Stomach (tissue), 9 donors: Measurements from ENCODE around the gene ARID5B. TPM values are rescaled to one million over a fixed set of nuclear protein-coding genes. Genes with fewer than 3 reads are reported as not detected.

Experiments
- DNase-seq, 2 donors: peaks; one replicate each; pipeline versions ENCODE4 v3.0.0 to v3.0.0-alpha.2; 2013 to 2019
- H3K27ac ChIP-seq, 5 donors: fragments of 200-600 bp in 4 of 5; sonication (generic) in 4 of 5; one replicate each; pipeline ENCODE4 v1.5.1; 2013 to 2019; ENCODE audit warnings: mild to moderate bottlenecking in 1 of 5, moderate library complexity in 1 of 5
- H3K27me3 ChIP-seq, 3 donors: fragments of 200-600 bp; sonication (generic); one replicate each; pipeline ENCODE4 v1.5.1; 2017 to 2019; ENCODE audit warnings: mixed run types in 1 of 3
- H3K36me3 ChIP-seq, 4 donors: fragments of 200-600 bp; sonication (generic); 1 replicate in 3 of 4; 2 replicates in 1 of 4; pipeline ENCODE4 v1.5.1; 2016 to 2019
- H3K4me1 ChIP-seq, 4 donors: fragments of 200-600 bp; sonication (generic); one replicate each; pipeline ENCODE4 v1.5.1; 2016 to 2019
- H3K4me3 ChIP-seq, 4 donors: fragments of 200-600 bp; sonication (generic) in 3 of 4; one replicate each; pipeline ENCODE4 v1.5.1; 2016 to 2019; ENCODE audit warnings: mild to moderate bottlenecking in 1 of 4
- H3K9me3 ChIP-seq, 4 donors: fragments of 200-600 bp; sonication (generic); one replicate each; pipeline ENCODE4 v1.5.1; 2016 to 2019
- EP300 ChIP-seq: sonication (generic); formaldehyde crosslinking; IDR thresholded peaks from one replicate; pipeline ENCODE4 v1.6.1; 2017; ENCODE audit warnings: antibody characterized with exemption
- POLR2A ChIP-seq, 4 donors: fragments of 450-650 bp; IDR thresholded peaks; one replicate each; pipeline ENCODE4 v1.6.1; 2016; ENCODE audit warnings: antibody characterized with exemption in 4 of 4, control low read depth in 2 of 4, mild to moderate bottlenecking in 1 of 4, moderate library complexity in 1 of 4
- POLR2AphosphoS5 ChIP-seq, 3 donors: sonication (generic); formaldehyde crosslinking; IDR thresholded peaks; one replicate each; pipeline ENCODE4 v1.6.1; 2016; ENCODE audit warnings: antibody characterized with exemption in 3 of 3
- WGBS, 5 donors: extraction: QIAGEN DNeasy Blood & Tissue Kit in 3 of 5; methylation state at CpG; one replicate each; pipeline versions ENCODE4 v1.1.5 to v1.1.7; 2013 to 2018; 5-methylcytosine and 5-hydroxymethylcytosine counted together
- intact Hi-C: fragments of 100-400 bp; cut with DNase I; formaldehyde crosslinking; loops from one replicate; pipeline ENCODE4 v1.15.1; 2023; ENCODE audit warnings: low total_unique reads
- polyA plus RNA-seq, 3 donors: library from polyadenylated mRNA; stranded (reverse); fragments of 200-250 nt; gene quantifications; one replicate each; pipeline ENCODE4 v1.2.3, GENCODE V29; 2013
- total RNA-seq, 5 donors: library from RNA; depleted of rRNA; stranded (reverse); fragments of >200 nt; gene quantifications; one replicate each; pipeline versions ENCODE4 v1.1.0 to v1.2.3, GENCODE V29; 2014 to 2016
- TF ChIP-seq, protein P1 (sequence below), 7 experiments: fragments of 450-650 bp in 4 of 7; fragments of 200-600 bp in 3 of 7; sonication (generic) in 3 of 7; IDR thresholded peaks; one replicate each; pipeline ENCODE4 v1.5.1; 2016 to 2019; ENCODE audit warnings: antibody characterized with exemption in 7 of 7, control low read depth in 2 of 7, mild to moderate bottlenecking in 1 of 7
- donor health status: healthy with polysubstance abuse.
- donor health status: Bipolar disorder and iron deficiency.
- donor health status: healthy.

ARID5B gene
- total and polyA plus RNA-seq, 8 donors, result 5.4 to 64.2 (median 11.9) TPM

- Histone ChIP-seq H3K4me1 (peaks cover 23 to 51% (median 37%) of the 10 kb centered on the region in 4 donors), H3K36me3 (no peaks in the 10 kb centered on the region), H3K4me3 (no peak overlapping the region), H3K9me3 (no peaks in the 10 kb centered on the region), H3K27me3 (no peaks in the 10 kb centered on the region), H3K27ac (peak overlapping the region in 3 of 5 donors; percentile 70 to 84 (median 79))
- TF ChIP-seq POLR2AphosphoS5 (IDR thresholded peaks at IDR 0.05) (no peak), POLR2A (IDR thresholded peaks at IDR 0.05) (no peak), EP300 (no peak)
- TF ChIP-seq, protein P1, sequence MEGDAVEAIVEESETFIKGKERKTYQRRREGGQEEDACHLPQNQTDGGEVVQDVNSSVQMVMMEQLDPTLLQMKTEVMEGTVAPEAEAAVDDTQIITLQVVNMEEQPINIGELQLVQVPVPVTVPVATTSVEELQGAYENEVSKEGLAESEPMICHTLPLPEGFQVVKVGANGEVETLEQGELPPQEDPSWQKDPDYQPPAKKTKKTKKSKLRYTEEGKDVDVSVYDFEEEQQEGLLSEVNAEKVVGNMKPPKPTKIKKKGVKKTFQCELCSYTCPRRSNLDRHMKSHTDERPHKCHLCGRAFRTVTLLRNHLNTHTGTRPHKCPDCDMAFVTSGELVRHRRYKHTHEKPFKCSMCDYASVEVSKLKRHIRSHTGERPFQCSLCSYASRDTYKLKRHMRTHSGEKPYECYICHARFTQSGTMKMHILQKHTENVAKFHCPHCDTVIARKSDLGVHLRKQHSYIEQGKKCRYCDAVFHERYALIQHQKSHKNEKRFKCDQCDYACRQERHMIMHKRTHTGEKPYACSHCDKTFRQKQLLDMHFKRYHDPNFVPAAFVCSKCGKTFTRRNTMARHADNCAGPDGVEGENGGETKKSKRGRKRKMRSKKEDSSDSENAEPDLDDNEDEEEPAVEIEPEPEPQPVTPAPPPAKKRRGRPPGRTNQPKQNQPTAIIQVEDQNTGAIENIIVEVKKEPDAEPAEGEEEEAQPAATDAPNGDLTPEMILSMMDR (IDR thresholded peaks at IDR 0.05), result no peak
- peak in 1 of 2 donors; percentile 52 for DNase-seq
- WGBS, 5 donors, result 54 to 70% (median 58%) methylated on average over 7 of the region's 7 CpGs
- intact Hi-C loops, result no loop called here
Observed at GRCh38 chr10:61994405-61995219, 93.1 kb downstream of the ARID5B start.

GRCh38 chr10:61995220-61995503 is 93.7 kb downstream of the ARID5B start:
- Histone ChIP-seq H3K4me3 (no peak overlapping the region), H3K4me1 (peaks cover 23 to 51% (median 37%) of the 10 kb centered on the region in 4 donors), H3K27ac (peak overlapping the region in 3 of 5 donors; percentile 30 to 84 (median 79)), H3K36me3 (no peaks in the 10 kb centered on the region), H3K9me3 (no peaks in the 10 kb centered on the region), H3K27me3 (no peaks in the 10 kb centered on the region)
- no peak for DNase-seq
- TF ChIP-seq EP300, result no peak
- TF ChIP-seq POLR2A (IDR thresholded peaks at IDR 0.05), result no peak
- TF ChIP-seq POLR2AphosphoS5 (IDR thresholded peaks at IDR 0.05), result no peak
- TF ChIP-seq, protein P1 (IDR thresholded peaks at IDR 0.05), result no peak
- WGBS, 5 donors, result 22 to 49% (median 37%) methylated on average over 3 of the region's 3 CpGs
- intact Hi-C loops, result no loop called here

GRCh38 chr10:61998937-61999336 is 97.4 kb downstream of the ARID5B start:
- peaks cover 7 to 29% (median 16%) of the 10 kb centered on the region in 4 donors for H3K4me1 ChIP-seq
- H3K9me3 ChIP-seq, result no peaks in the 10 kb centered on the region
- intact Hi-C loops, result no loop called here
- DNase-seq, result no peak
- WGBS, 5 donors, result 80 to 100% (median 86%) methylated on average over 1 of the region's 1 CpG
- peaks cover 0 to 12% (median 8%) of the 10 kb centered on the region in 4 donors for H3K36me3 ChIP-seq
- TF ChIP-seq, protein P1 (IDR thresholded peaks at IDR 0.05), result no peak
- no peak for TF ChIP-seq POLR2AphosphoS5 (IDR thresholded peaks at IDR 0.05)
- TF ChIP-seq EP300, result no peak
- TF ChIP-seq POLR2A (IDR thresholded peaks at IDR 0.05), result no peak
- H3K4me3 ChIP-seq, result no peak overlapping the region
- H3K27me3 ChIP-seq, result no peaks in the 10 kb centered on the region
- peak overlapping the region in 1 of 5 donors; percentile 23 for H3K27ac ChIP-seq

GRCh38 chr10:62000037-62000603 is 98.6 kb downstream of the ARID5B start:
- Histone ChIP-seq H3K27me3 (no peaks in the 10 kb centered on the region), H3K9me3 (no peaks in the 10 kb centered on the region), H3K27ac (no peak overlapping the region), H3K4me1 (peaks cover 0 to 29% (median 19%) of the 10 kb centered on the region in 4 donors), H3K4me3 (no peak overlapping the region), H3K36me3 (peaks cover 0 to 12% (median 8%) of the 10 kb centered on the region in 4 donors)
- TF ChIP-seq POLR2AphosphoS5 (IDR thresholded peaks at IDR 0.05) (no peak), POLR2A (IDR thresholded peaks at IDR 0.05) (no peak), EP300 (no peak)
- TF ChIP-seq, protein P1 (IDR thresholded peaks at IDR 0.05), result no peak
- no peak for DNase-seq
- intact Hi-C loops, result no loop called here
- WGBS, 5 donors, result 95 to 96% (median 95%) methylated on average over 20 of the region's 20 CpGs
